Pancreas (tissue), 10 donors: ENCODE data around the gene SEMA5A. TPM values are rescaled to one million over a fixed set of nuclear protein-coding genes. Genes with fewer than 3 reads are reported as not detected.

Experiments used
- ATAC-seq, 4 donors: fragments of 200-7000 bp; cut with Tn5 transposase; one replicate each; pipeline versions ENCODE4 v1.8.0 to v1.9.1; 2020; ENCODE audit warnings: mild to moderate bottlenecking in 4 of 4, moderate library complexity in 4 of 4
- DNase-seq, 6 donors: peaks; one replicate each; pipeline ENCODE4 v3.0.0-alpha.2; 2020
- FAIRE-seq: peaks from 2 replicates; lab custom pipeline; 2012; peaks lifted over from hg19 to GRCh38; lab: Jason Lieb, UNC
- H3K27ac ChIP-seq, 4 donors: fragments of 200-600 bp; sonication (generic); 1 replicate in 3 of 4; 2 replicates in 1 of 4; pipeline versions ENCODE4 v1.5.0 to v1.8.0; 2020
- H3K27me3 ChIP-seq, 4 donors: fragments of 200-600 bp; one replicate each; pipeline ENCODE4 v1.8.0; 2021
- H3K36me3 ChIP-seq, 3 donors: fragments of 200-600 bp; sonication (generic) in 1 of 3; one replicate each; pipeline versions ENCODE4 v1.5.0 to v1.8.0; 2020 to 2021
- H3K4me1 ChIP-seq, 3 donors: fragments of 200-600 bp; one replicate each; pipeline ENCODE4 v1.8.0; 2021
- H3K4me3 ChIP-seq, 4 donors: fragments of 200-600 bp; sonication (generic) in 2 of 4; one replicate each; pipeline versions ENCODE4 v1.5.0 to v1.8.0; 2020 to 2021
- H3K9me3 ChIP-seq, 4 donors: fragments of 200-600 bp; one replicate each; pipeline ENCODE4 v1.8.0; 2021
- CTCF ChIP-seq, 4 donors: fragments of 200-600 bp; sonication (generic) in 3 of 4; IDR thresholded peaks; one replicate each; pipeline versions ENCODE4 v1.5.0 to v1.8.0; 2021; ENCODE audit warnings: antibody characterized with exemption in 4 of 4
- WGBS, 2 donors: extraction: QIAGEN DNeasy Blood & Tissue Kit; methylation state at CpG; one replicate each; pipeline ENCODE4 v1.1.7; 2013; 5-methylcytosine and 5-hydroxymethylcytosine counted together
- intact Hi-C, 3 donors: fragments of 100-400 bp; cut with DNase I; formaldehyde crosslinking; loops; one replicate each; pipeline versions ENCODE4 v1.11.1 to v1.14.2; 2022
- polyA plus RNA-seq, 2 donors: library from polyadenylated mRNA; stranded (reverse); fragments of 200-250 nt; gene quantifications; one replicate each; pipeline ENCODE4 v1.2.3, GENCODE V29; 2013
- total RNA-seq, 6 donors: library from RNA; stranded (reverse); fragmentation: NEBNext Ultra II Directional in 4 of 6; extraction: Animal tissue kit (Norgen Biotek cat#: 25700) in 4 of 6; gene quantifications; one replicate each; pipeline versions ENCODE4 v1.2.1 to v1.2.4, GENCODE V29; 2021 to 2023
- donor health status: healthy with polysubstance abuse.
- donor health status: DM: no; HTN: no; CAD: no; lungs with moderate emphysema.
- donor health status: DM: no; HTN: no; CAD: no.
- donor health status: control.
- donor health status: control.
- donor health status: Bipolar disorder and iron deficiency.
- donor health status: DM: yes; HTN: yes; CAD: no.
- donor health status: DM: no; HTN: no; CAD: no.
- donor health status: DM: no; HTN: no; CAD: no.
- donor health status: DM: yes; HTN: yes; CAD: no.

Gene SEMA5A
- total and polyA plus RNA-seq, 8 donors: 0.91 to 14.0 (median 6.4) TPM

DNA sequence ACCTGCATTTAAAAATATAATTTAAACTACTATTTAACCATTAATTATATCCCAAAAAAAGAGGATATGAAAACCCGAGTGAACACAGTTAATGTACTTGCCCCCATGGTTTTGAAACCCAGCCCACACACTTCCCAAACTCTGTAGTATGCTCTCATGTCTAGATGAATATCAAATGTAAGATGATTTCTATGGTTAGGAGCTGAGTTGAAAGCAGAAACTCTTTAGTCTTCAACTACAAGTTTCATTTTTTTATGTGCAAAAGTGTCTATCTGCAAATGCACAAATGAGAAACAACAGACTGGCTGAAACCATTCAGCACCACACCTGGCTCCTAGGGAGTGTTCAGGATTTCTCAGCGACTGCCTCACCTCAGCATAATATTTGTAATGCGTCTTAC, 183.3 kb downstream of the SEMA5A start:
- Histone ChIP-seq H3K4me1 (no peaks in the 10 kb centered on the region), H3K9me3 (no peaks in the 10 kb centered on the region), H3K27ac (no peak overlapping the region), H3K4me3 (no peak overlapping the region), H3K27me3 (no peaks in the 10 kb centered on the region), H3K36me3 (no peaks in the 10 kb centered on the region)
- 82 to 89% methylated on average over 3 of the region's 3 CpGs for WGBS, 2 donors
- ATAC-seq (no peak), DNase-seq (no peak), FAIRE-seq (no peak)
- intact Hi-C loops: loop anchor here in 1 of 3 donors (10.0 kb wide), 1 partner anchor 142 kb away; no protein-coding TSS in a partner anchor
- no peak for TF ChIP-seq CTCF (IDR thresholded peaks at IDR 0.05)

DNA sequence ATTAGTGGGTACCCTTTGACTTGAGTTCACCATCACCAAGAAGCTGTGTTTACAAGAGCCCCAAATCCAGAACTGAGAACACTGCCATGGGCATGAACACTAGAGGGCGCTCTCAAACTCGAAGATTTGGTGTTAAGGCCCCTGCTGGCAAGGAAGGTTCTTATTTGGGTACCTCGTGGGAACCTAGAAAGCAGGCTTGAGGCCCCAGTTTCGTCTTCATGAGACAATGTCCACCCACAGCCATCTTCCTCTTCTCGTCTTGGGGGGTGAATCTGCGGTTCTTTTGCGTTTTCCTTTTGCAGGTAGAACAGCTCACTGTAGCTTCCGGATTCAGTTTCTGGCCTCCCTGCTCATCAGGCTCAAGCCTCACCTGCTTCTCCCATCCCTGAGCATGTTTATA, 184.0 kb downstream of the SEMA5A start:
- H3K27ac ChIP-seq: no peak overlapping the region
- H3K4me3 ChIP-seq: no peak overlapping the region
- FAIRE-seq: no peak
- H3K27me3 ChIP-seq: no peaks in the 10 kb centered on the region
- ATAC-seq: peak; percentile 74 to 94 (median 88)
- 43 to 47% methylated on average over 8 of the region's 8 CpGs for WGBS, 2 donors
- intact Hi-C loops: loop anchor here in 1 of 3 donors (10.0 kb wide), 1 partner anchor 143 kb away; no protein-coding TSS in a partner anchor
- H3K9me3 ChIP-seq: no peaks in the 10 kb centered on the region
- DNase-seq: peak in 5 of 6 donors; percentile 48 to 75 (median 59)
- H3K4me1 ChIP-seq: no peaks in the 10 kb centered on the region
- TF ChIP-seq CTCF (IDR thresholded peaks at IDR 0.05): peak; percentile 66 to 81 (median 76)
- no peaks in the 10 kb centered on the region for H3K36me3 ChIP-seq

DNA sequence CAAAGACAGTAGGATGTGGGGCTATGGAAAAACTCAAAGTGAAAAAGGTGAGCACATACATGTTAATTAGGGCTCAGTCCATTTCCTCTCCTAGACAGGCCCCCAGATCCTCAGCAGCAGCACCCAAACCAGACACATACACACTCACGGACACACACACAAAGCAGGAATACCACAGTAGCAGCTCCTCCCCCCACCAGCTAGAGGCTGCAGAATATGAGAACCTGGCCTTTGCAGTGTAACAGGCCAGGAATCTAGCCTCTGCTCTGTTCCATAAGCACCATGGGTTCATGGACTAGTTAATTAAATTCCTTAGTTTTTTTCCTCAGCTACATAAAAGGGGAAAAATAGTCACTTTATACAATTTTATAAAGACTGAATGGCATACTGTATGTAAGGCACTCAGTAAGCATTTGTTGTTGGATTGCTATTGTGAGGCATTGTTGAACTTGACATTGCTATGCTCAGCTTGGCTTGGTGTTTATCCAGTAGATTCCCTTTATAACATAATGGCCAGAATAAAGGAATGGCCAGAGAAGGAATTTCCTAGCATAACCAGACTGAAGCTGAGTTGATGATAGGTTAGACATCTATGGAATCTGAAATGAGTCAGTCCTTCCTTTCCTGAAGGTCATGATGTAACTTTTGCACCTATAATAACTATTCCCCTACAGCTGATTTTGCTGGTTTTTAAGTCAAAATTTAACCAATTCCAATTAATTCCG, 186.8 kb downstream of the SEMA5A start:
- no peak for TF ChIP-seq CTCF (IDR thresholded peaks at IDR 0.05)
- Histone ChIP-seq H3K27me3 (no peaks in the 10 kb centered on the region), H3K36me3 (no peaks in the 10 kb centered on the region), H3K27ac (no peak overlapping the region), H3K9me3 (no peaks in the 10 kb centered on the region), H3K4me3 (no peak overlapping the region), H3K4me1 (no peaks in the 10 kb centered on the region)
- 86 to 87% methylated on average over 2 of the region's 2 CpGs for WGBS, 2 donors
- ATAC-seq (no peak), FAIRE-seq (no peak), DNase-seq (no peak)
- intact Hi-C loops: loop anchor here in 1 of 3 donors (10.0 kb wide), 1 partner anchor 186 kb away; the partner anchor contains the start of gene SEMA5A

GRCh38 chr5:9356351-9356825, 189.5 kb downstream of the SEMA5A start:
- no peaks in the 10 kb centered on the region for H3K27me3 ChIP-seq
- 50 to 65% methylated on average over 5 of the region's 5 CpGs for WGBS, 2 donors
- no peak overlapping the region for H3K27ac ChIP-seq
- intact Hi-C loops: loop anchor here in 1 of 3 donors (10.0 kb wide), 1 partner anchor 188 kb away; the partner anchor contains the start of gene SEMA5A
- no peaks in the 10 kb centered on the region for H3K36me3 ChIP-seq
- TF ChIP-seq CTCF (IDR thresholded peaks at IDR 0.05): no peak
- ATAC-seq (no peak), DNase-seq (no peak), FAIRE-seq (no peak)
- no peak overlapping the region for H3K4me3 ChIP-seq
- no peaks in the 10 kb centered on the region for H3K4me1 ChIP-seq
- H3K9me3 ChIP-seq: no peaks in the 10 kb centered on the region
